ENCODE measurements around the gene ABL2. TPM values are rescaled to one million over a fixed set of nuclear protein-coding genes. Genes with fewer than 3 reads are reported as not detected.

ABL2 gene
- total and polyA plus RNA-seq, 12 donors, result 2.5 to 14.4 (median 10.9) TPM

- ATAC-seq (no peak), DNase-seq (no peak)
- intact Hi-C loops (cut with DNase I), result no loop called here
- Histone ChIP-seq H3K27ac (no peak overlapping the region), H3K36me3 (peaks cover 0 to 10% (median 0%) of the 10 kb centered on the region in 9 donors), H3K4me1 (peaks cover 0 to 23% (median 0%) of the 10 kb centered on the region in 9 donors), H3K9me3 (peaks cover 0 to 13% (median 0%) of the 10 kb centered on the region in 11 donors), H3K27me3 (no peaks in the 10 kb centered on the region), H3K4me3 (no peak overlapping the region)
- TF ChIP-seq CTCF (IDR thresholded peaks at IDR 0.05), result no peak
- 100% methylated on average over 1 of the region's 1 CpG for WGBS, 2 donors
Observed at GRCh38 chr1:179146911-179147310, 82.6 kb downstream of the ABL2 start.

- Histone ChIP-seq H3K9me3 (peaks cover 0 to 13% (median 0%) of the 10 kb centered on the region in 11 donors), H3K4me3 (no peak overlapping the region), H3K4me1 (peaks cover 0 to 27% (median 4%) of the 10 kb centered on the region in 9 donors), H3K27ac (no peak overlapping the region), H3K36me3 (peaks cover 0 to 10% (median 0%) of the 10 kb centered on the region in 9 donors), H3K27me3 (no peaks in the 10 kb centered on the region)
- no peak for DNase-seq
- no peak for TF ChIP-seq CTCF (IDR thresholded peaks at IDR 0.05)
- no peak for ATAC-seq
- WGBS, 2 donors, result 90 to 91% methylated on average over 5 of the region's 5 CpGs
- intact Hi-C loops (cut with DNase I), result no loop called here
Observed at GRCh38 chr1:179146476-179146875, 83.0 kb downstream of the ABL2 start.

- no peak for TF ChIP-seq CTCF (IDR thresholded peaks at IDR 0.05)
- Histone ChIP-seq H3K4me1 (peaks cover 0 to 37% (median 4%) of the 10 kb centered on the region in 9 donors), H3K36me3 (peaks cover 0 to 10% (median 0%) of the 10 kb centered on the region in 9 donors), H3K27ac (no peak overlapping the region), H3K9me3 (peaks cover 0 to 13% (median 0%) of the 10 kb centered on the region in 11 donors), H3K27me3 (no peaks in the 10 kb centered on the region), H3K4me3 (no peak overlapping the region)
- DNase-seq, result no peak
- intact Hi-C loops (cut with DNase I), result no loop called here
- ATAC-seq, result no peak
- WGBS, 2 donors, result 99 to 100% methylated on average over 3 of the region's 3 CpGs
Observed at GRCh38 chr1:179145521-179145920, 84.0 kb downstream of the ABL2 start.

GRCh38 chr1:179144626-179145025, 84.9 kb downstream of the ABL2 start:
- intact Hi-C loops (cut with DNase I), result loop anchor here in 1 of 10 donors (5.0 kb wide), 1 partner anchor 38 kb away; no protein-coding TSS in a partner anchor
- Histone ChIP-seq H3K4me1 (peaks cover 0 to 46% (median 4%) of the 10 kb centered on the region in 9 donors), H3K27ac (no peak overlapping the region), H3K27me3 (no peaks in the 10 kb centered on the region), H3K4me3 (no peak overlapping the region), H3K36me3 (peaks cover 0 to 10% (median 0%) of the 10 kb centered on the region in 9 donors), H3K9me3 (peaks cover 0 to 7% (median 0%) of the 10 kb centered on the region in 11 donors)
- TF ChIP-seq CTCF (IDR thresholded peaks at IDR 0.05), result no peak
- 96 to 100% methylated on average over 1 of the region's 1 CpG for WGBS, 2 donors
- DNase-seq (no peak), ATAC-seq (no peak)

Data from heart right ventricle (tissue), 16 donors.